ENCODE data around the gene EPS8L3. TPM values are rescaled to one million over a fixed set of nuclear protein-coding genes. Genes with fewer than 3 reads are reported as not detected.

EPS8L3 gene
- total and polyA plus RNA-seq, 9 of the 15 experiments (the other 6 are each of a cell fraction or from before 2014, with no cell fraction given) = 0.09 to 0.42 (median 0.14) TPM; not detected in 5

- no TSS peak for BruUV-seq (replicated peaks)
- DNase-seq (ENCODE audit: extremely low read depth in 1 of 4, low spot score in 3 of 4) (no peak), FAIRE-seq (peak; percentile 42), ATAC-seq (peak; percentile 68)
- H3K9ac ChIP-seq (ENCODE audit: insufficient read depth in 1 of 2, low read depth in 2 of 2, low read length in 2 of 2) = no peak overlapping the region; a peak in 1 of 4 replicates
- ChIA-PET POLR2A (interaction anchor here (0.6 to 1.3 kb wide), 3 partner anchors 9 to 202 kb away, joined by 3 to 4 read pairs (median 3); no protein-coding TSS in a partner anchor), CTCF (ENCODE audit: low intra/inter-chr PET ratio) (no interaction called here)
- H3K9me1 ChIP-seq (ENCODE audit: control insufficient read depth, insufficient read depth, low read length) = no peaks in the 10 kb centered on the region
- H3K27ac ChIP-seq (ENCODE audit: extremely low read depth, low read depth, low read length) = no peak overlapping the region
- H3K79me2 ChIP-seq (ENCODE audit: control insufficient read depth, insufficient read depth, low read length) = no peaks in the 10 kb centered on the region
- H3K4me3 ChIP-seq = no peak overlapping the region
- H2AFZ ChIP-seq (ENCODE audit: low read depth, low read length) = no peak overlapping the region
- no peak overlapping the region for H3K4me2 ChIP-seq (ENCODE audit: insufficient read depth, low read length)
- H4K20me1 ChIP-seq (replicated peaks; ENCODE audit: control insufficient read depth, insufficient read depth, low read length) = no peaks in the 10 kb centered on the region
- H3K27me3 ChIP-seq (ENCODE audit: control insufficient read depth in 2 of 2, insufficient read depth in 2 of 2, low read length in 2 of 2) = peaks cover 38 to 52% of the 10 kb centered on the region in 2 experiments
- TF ChIP-seq PCBP1 (IDR thresholded peaks at IDR 0.05; ENCODE audit: low read depth, low read length, poor library complexity, severe bottlenecking) = no peak
- TF ChIP-seq DDX20 (tag; IDR thresholded peaks at IDR 0.05; ENCODE audit: low read depth) = no peak
- TF ChIP-seq ZNF57 (CRISPR knock-in tag; IDR thresholded peaks at IDR 0.05) = no peak
- no peak for TF ChIP-seq ELK1 (CRISPR knock-in tag; IDR thresholded peaks at IDR 0.05)
- TF ChIP-seq KLF6 (CRISPR knock-in tag; IDR thresholded peaks at IDR 0.05; ENCODE audit: borderline replicate concordance) = no peak
- no peak for TF ChIP-seq ZNF449 (CRISPR knock-in tag; IDR thresholded peaks at IDR 0.05)
- no peak for TF ChIP-seq NR1H2 (CRISPR knock-in tag; IDR thresholded peaks at IDR 0.05)
- TF ChIP-seq HDAC3 (IDR thresholded peaks at IDR 0.05; ENCODE audit: borderline replicate concordance, partially characterized antibody) = no peak
- TF ChIP-seq RBM39 (optimal IDR thresholded peaks at IDR 0.05; ENCODE audit: low read depth, low read length) = no peak
- TF ChIP-seq ZBTB7A (IDR thresholded peaks at IDR 0.05; ENCODE audit: borderline replicate concordance, control insufficient read depth, low read depth, low read length) = no peak
- no peak for TF ChIP-seq DMBX1 (CRISPR knock-in tag; IDR thresholded peaks at IDR 0.05; ENCODE audit: borderline replicate concordance)
- no peak for TF ChIP-seq ZFP91 (CRISPR knock-in tag; IDR thresholded peaks at IDR 0.05)
- TF ChIP-seq RBM17 (IDR thresholded peaks at IDR 0.05; ENCODE audit: borderline replicate concordance, low read depth, low read length) = no peak
- TF ChIP-seq PHTF2 (CRISPR knock-in tag; IDR thresholded peaks at IDR 0.05) = no peak
- TF ChIP-seq ZNF431 (CRISPR knock-in tag; IDR thresholded peaks at IDR 0.05) = no peak
- TF ChIP-seq CREM (IDR thresholded peaks at IDR 0.05; ENCODE audit: low read depth) = no peak
- TF ChIP-seq TGIF2 (CRISPR knock-in tag; IDR thresholded peaks at IDR 0.05) = no peak
- TF ChIP-seq SP2 (IDR thresholded peaks at IDR 0.05; ENCODE audit: extremely low read depth, low read depth, low read length, poor library complexity, severe bottlenecking) = no peak
- no peak for TF ChIP-seq CREB1 (IDR thresholded peaks at IDR 0.05)
- TF ChIP-seq CREB1 (CRISPR knock-in tag; IDR thresholded peaks at IDR 0.05) = no peak
- WGBS (ENCODE audit: insufficient coverage, low coverage, missing lambda C conversion rate) = 2% methylated on average over 6 of the region's 6 CpGs
- peaks cover 6% of the 10 kb centered on the region for H3K9me3 ChIP-seq (replicated peaks; ENCODE audit: control insufficient read depth, insufficient read depth, low read depth, low read length)
- in situ Hi-C loops (cut with MboI) (no loop called here), intact Hi-C loops (cut with micrococcal nuclease) (no loop called here)
- no peaks in the 10 kb centered on the region; a peak in 2 of 5 replicates for H3K4me1 ChIP-seq (replicated peaks in 1 of 2; ENCODE audit: control insufficient read depth in 2 of 2, insufficient read depth in 2 of 2, low read length in 2 of 2)
- no peaks in the 10 kb centered on the region for H3K36me3 ChIP-seq (ENCODE audit: control insufficient read depth, insufficient read depth, low read length)
Measured at GRCh38 chr1:109750920-109751319, 12.8 kb downstream of the EPS8L3 start.
